Ecto neural progenitor cell (in vitro differentiated cells): ENCODE results near the gene MYZAP.

Source experiments
- DNase-seq: peaks from one replicate; pipeline ENCODE4 v3.0.0-alpha.2; 2018; ENCODE audit warnings: low spot score

Gene MYZAP

DNA sequence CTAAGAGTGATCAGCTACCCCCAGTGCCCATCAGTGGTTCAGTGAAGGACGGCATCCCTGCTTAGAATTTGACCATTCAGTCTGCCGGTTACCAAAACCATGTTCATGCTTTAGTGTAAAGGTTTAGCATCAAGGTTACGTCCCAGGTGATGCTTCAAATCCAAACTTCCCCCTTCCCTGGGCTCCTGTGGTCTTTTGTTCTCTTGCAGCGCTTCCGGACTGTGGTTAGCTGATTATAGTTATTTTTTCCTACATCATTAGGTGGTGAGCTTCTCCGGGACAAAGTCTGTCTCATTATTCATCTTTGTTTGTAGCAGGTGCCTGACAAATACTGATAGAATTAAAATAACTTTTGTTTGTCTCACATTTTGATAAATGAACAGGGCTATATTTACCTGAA is 28.3 kb upstream of the MYZAP start:
- DNase-seq: no peak

DNA sequence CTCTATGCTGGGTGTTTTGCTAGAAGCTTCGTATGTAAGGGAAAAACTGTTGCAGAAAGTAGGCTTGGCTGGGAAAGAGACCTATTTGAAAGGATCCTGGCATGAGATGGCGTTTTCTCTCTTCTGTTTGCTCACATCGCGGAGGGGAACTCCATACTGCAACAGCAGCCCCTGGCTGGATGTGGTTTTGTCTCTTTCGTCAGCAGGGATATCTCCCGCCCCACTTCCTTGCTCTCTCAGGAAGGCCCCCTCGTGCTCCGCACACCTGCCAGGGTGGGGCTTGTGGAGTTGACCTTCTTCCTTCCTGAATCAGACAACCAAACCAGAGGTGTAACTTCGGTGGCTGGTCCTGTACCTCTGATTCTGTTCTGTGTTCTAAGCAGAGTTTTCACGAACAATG is 26.4 kb upstream of the MYZAP start:
- DNase-seq: no peak

- no peak for DNase-seq
Observed at GRCh38 chr15:57566834-57567233, 24.9 kb upstream of the MYZAP start.

DNA sequence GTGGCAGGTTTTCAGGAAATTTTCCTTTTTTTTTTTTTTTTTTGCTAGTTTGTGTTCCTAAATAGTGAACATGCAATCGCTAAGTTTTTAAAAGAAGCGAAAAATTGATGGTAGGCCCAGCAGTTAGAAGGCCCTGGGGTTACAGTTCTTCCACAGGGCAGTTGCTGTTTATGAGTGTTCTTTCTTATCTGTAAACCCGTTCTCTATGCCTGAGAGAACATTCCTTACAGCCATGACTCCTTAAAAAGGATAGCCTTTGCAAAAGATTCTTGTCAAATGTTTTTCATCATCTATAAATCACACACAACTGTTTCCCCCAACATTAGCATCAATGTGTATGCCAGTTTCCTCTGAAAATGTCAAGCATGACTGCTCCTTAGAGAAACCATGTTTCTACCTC is 23.8 kb upstream of the MYZAP start:
- DNase-seq: no peak

DNA sequence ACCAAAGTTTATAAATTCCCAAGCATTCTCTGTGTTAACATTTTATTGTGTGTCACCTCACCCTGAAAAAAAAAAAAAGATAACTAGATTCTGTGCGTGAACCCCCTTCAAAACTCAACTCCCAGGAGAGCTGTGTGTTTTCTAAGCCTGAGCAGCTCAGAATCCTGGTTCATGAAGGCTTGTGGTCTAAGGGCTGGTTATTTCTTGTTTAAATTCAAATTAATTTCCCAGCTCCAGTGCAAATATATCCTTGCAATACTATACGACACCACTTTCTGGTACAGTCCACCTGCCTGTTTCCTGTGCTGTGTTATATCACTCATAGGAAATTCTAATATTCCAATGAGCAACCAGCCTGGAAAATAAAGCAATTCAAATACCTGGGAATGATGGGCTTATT is 23.4 kb upstream of the MYZAP start:
- no peak for DNase-seq

DNA sequence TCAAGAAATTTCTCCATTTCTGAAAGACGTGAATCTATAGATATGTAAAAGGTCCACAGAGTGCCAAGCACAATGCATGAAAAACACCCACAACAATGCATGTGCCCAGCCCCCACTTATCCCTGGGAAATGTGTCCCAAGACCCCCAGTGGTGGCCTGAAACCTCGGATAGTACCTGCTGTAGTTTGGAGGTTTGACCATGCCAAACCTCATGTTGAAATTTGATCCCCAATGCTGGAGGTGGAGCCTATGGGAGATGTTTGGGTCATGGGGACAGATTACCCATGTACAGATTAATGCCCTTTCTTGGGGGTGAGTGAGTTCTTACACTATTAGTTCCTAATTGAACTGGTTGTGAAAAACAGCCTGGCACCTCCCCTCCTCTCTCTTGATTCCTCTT is 21.4 kb upstream of the MYZAP start:
- DNase-seq: no peak

DNA sequence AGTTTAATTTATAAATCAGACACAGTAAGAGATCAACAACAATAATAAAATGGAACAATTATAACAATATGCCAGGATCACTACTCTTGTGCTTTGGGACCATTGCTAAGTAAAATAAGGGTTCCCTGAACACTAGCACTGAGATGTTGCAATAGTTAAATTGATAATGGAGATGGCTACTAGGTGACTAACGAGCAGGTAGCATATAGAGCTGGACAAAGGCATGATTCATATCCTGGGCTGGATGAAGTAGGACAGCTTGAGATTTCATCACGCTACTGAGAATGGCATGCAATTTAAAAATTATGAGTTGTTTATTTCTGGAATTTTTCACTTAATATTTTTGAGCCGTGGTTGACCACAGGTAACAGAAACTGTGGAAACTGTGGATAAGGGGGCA is 20.7 kb upstream of the MYZAP start:
- no peak for DNase-seq

DNA sequence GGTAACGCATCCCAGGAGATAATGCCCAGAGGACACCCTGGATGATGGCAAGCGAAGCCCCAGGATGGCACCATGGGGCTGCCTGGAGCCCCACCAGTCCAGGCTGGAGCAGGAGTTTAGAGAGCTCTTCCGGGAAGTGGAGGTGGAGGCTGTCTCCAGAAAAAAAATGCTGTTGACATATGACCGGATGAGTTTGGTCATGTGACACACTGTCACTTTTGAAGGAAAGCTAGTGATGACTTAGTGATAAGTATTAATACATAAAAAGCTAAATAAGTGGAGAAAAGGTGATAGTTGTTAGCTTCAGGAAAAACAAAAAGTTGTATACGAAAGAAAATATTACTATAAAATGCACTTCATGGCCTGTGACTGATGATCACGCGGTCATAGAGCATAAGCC is 20.0 kb upstream of the MYZAP start:
- no peak for DNase-seq

DNA sequence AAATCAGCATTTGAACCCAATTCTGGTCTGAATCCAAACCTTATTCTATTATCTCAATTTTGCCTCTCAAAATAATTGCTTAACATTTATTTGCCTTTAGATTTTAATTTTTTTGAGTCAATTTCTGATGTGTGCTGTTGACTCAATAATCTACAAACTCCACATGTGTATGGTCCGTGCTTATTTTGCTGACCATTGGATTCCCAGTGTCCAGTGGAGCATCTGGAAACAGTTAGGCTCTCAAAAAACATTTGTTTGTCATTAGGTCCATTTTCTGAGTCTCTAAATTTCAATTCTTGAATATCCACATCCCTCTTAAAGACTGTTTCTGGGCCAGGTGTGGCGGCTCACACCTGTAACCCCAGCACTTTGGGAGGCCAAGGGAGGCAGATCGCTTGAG is 19.2 kb upstream of the MYZAP start:
- no peak for DNase-seq

- no peak for DNase-seq
Observed at GRCh38 chr15:57573151-57573550, 18.6 kb upstream of the MYZAP start.

DNA sequence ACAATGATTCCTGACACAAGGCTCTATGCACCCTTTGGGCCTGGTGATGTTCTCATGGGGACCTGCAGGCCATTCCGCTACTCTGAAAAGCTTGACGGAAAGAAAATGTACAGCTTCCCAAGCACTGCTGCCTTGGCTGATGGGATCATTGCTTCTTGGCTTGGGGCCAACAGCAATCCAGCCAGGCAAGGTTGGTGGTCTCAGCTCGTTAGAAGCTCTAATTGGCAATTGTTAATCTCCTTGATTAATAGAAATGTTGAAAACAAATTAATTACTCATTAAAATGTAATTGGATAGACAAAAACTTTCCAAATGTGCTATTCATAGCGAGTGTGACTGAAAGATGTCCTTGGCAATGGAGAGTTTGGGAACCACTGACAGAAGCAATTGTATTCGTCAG is 16.3 kb upstream of the MYZAP start:
- no peak for DNase-seq

- no peak for DNase-seq
Observed at GRCh38 chr15:57578288-57578900, 13.3 kb upstream of the MYZAP start.

- no peak for DNase-seq
Observed at GRCh38 chr15:57580428-57580827, 11.3 kb upstream of the MYZAP start.

DNA sequence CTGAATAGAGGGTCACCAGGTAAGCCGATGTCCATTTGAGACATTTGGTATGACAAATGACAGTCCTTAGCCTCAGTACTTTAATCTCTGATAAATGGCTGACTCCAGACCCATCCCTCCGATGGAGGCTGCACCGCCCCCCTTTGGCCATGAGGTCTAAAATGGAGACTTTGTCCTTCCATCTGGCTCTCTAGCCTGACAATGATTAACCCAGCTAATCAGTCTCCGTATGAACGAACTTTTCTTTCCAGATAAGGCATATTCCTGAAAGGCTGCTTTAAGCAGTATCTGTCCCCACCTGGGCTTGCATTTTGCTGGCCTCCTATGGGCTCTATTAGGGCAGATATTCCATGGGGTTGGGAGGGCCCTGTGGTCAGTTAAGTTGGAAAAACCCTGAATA is 10.8 kb upstream of the MYZAP start:
- no peak for DNase-seq

DNA sequence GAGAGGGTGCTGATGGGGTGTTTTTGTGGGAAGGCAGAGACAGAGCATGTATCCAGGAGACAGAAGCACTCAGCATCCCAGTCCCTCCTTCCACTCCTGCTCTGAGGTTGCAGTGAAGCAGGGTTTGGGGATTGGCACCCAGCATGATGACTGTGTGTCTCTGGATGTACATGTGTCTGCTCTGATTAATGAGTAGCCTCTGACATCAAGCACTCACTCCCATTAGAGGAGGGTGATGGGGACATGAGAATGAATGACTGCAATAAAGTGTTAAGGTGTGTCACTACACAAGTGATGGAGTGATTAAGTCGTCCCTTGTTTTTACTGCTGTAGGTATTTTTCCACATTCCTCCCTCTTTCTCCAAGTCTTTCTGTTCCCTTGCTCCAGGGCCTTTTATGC is 9.6 kb upstream of the MYZAP start:
- no peak for DNase-seq

DNA sequence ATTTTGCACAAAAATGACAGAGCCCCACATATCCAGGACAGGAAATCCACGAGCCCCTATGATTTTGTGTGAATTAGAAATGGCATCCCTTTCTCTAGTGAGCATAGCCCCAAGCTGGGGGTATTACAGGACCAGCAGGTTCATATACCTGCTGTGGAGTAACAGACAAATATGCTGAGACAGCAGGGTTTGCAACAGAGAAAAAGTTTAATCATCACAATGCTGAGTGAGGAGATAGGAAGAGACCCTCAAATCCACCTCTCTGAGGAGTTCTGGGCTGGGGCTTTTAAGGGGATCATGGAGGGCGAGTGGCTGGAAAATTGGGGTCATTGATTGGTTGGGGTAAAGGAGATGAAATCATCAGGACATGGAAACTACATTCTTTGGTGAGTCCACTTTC is 8.4 kb upstream of the MYZAP start:
- DNase-seq: no peak

DNA sequence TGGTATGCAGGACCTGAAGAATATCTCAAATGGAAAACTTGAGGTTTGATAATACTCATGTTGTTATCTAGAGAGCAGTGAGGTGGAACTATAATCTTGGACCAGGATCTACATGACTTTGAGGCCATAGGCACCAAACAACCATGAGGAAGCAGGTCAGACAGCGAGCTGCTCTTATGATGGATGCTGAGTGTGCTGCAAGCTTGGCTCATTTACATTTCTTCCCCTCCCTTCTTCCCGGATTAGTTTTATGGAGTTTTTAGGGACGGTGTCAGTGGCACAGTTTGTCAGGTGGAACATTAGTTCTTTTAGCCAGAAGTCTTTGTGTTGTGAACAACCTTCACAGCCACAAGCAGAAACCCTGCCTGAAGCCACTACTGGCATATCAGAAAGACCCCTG is 8.0 kb upstream of the MYZAP start:
- no peak for DNase-seq

GRCh38 chr15:57586661-57587424 is 4.9 kb upstream of the MYZAP start:
- DNase-seq: no peak

DNA sequence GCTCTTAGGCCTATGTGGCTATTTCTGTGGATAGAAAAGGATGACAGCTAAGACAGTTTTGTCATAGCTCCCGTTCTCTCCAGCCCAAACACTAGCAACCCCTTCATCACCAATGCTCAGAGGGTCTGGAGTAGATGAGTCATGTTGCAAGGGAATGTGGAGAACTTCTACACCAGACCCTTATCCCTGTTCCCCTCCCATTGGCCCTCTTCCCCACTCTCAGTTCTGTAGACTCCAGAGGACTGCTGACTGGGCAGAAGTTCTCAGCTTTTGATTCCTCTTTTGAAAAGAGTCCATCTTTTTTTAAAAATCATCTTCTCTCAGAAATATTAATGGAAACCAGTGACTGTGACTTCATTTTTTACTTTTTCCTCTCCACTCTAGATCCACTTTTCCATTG is 2.4 kb upstream of the MYZAP start:
- no peak for DNase-seq

- DNase-seq: no peak
Observed at GRCh38 chr15:57589754-57590153, 1.9 kb upstream of the MYZAP start.

- DNase-seq: no peak
Observed at GRCh38 chr15:57591237-57591821, 375 bp upstream of the MYZAP start.

GRCh38 chr15:57592426-57592825 is 722 bp downstream of the MYZAP start:
- no peak for DNase-seq

GRCh38 chr15:57592836-57593420 is 1.2 kb downstream of the MYZAP start:
- no peak for DNase-seq
